Naive thymus-derived CD4-positive, alpha-beta T cell (primary cell): ENCODE results near the gene MPDZ. TPM values are rescaled to one million over a fixed set of nuclear protein-coding genes. Genes with fewer than 3 reads are reported as not detected.

Source experiments
- ATAC-seq: fragments of 150-1000 bp; cut with Tn5 transposase; 2 replicates; pipeline ENCODE4 v1.10.0; 2021; ENCODE audit warnings: mild to moderate bottlenecking, moderate library complexity
- CTCF ChIA-PET: fragments of 350-600 bp; sonication (Branson Sonifier 250); formaldehyde crosslinking; loops from one replicate; lab custom pipeline; 2021; ENCODE audit warnings: antibody characterized with exemption; lab: Charles Lee
- POLR2A ChIA-PET: fragments of 350-600 bp; sonication (Branson Sonifier 250); formaldehyde crosslinking; loops from one replicate; lab custom pipeline; 2021; ENCODE audit warnings: antibody characterized with exemption, inconsistent platforms; lab: Charles Lee
- DNase-seq, 9 donors: peaks; one replicate each; pipeline versions ENCODE4 v3.0.0 to v3.0.0-alpha.2; 2020 to 2022; ENCODE audit warnings: mixed read lengths in 1 of 9
- H3K27ac ChIP-seq: one replicate; pipeline ENCODE4 v1.7.0; 2013; ENCODE audit warnings: mild to moderate bottlenecking, low read depth, low read length, moderate library complexity
- H3K27me3 ChIP-seq, 2 donors: one replicate each; pipeline ENCODE4 v1.7.0; 2013; ENCODE audit warnings: low read length in 2 of 2, mild to moderate bottlenecking in 2 of 2, moderate library complexity in 2 of 2; ENCODE audit not compliant: control insufficient read depth in 2 of 2, insufficient read depth in 2 of 2
- H3K36me3 ChIP-seq, 3 experiments: 1 replicate in 2 of 3; 2 replicates in 1 of 3; pipeline ENCODE4 v1.7.0; 2013; ENCODE audit warnings: low read length in 3 of 3, mild to moderate bottlenecking in 3 of 3, moderate library complexity in 1 of 3; ENCODE audit not compliant: insufficient read depth in 3 of 3, control insufficient read depth in 2 of 3
- H3K4me1 ChIP-seq, 2 donors: one replicate each; pipeline ENCODE4 v1.7.0; 2013; ENCODE audit warnings: low read length in 2 of 2, mild to moderate bottlenecking in 2 of 2, moderate library complexity in 1 of 2; ENCODE audit not compliant: control insufficient read depth in 2 of 2, insufficient read depth in 2 of 2
- H3K4me3 ChIP-seq: 2 replicates; pipeline ENCODE4 v1.7.0; 2013; ENCODE audit warnings: mild to moderate bottlenecking, low read length
- H3K9me3 ChIP-seq, 3 experiments: 1 replicate in 2 of 3; 2 replicates in 1 of 3; pipeline ENCODE4 v1.7.0; 2013; ENCODE audit warnings: low read length in 3 of 3; ENCODE audit not compliant: control insufficient read depth in 2 of 3
- H3K27ac Mint-ChIP-seq, 9 donors: one replicate each; pipeline ENCODE4 v1.8.0; 2020 to 2022; ENCODE audit warnings: mixed read lengths in 9 of 9, mild to moderate bottlenecking in 8 of 9, moderate library complexity in 5 of 9, inconsistent platforms in 2 of 9
- H3K27me3 Mint-ChIP-seq, 5 donors: one replicate each; pipeline ENCODE4 v1.8.0; 2021 to 2022; ENCODE audit warnings: mixed read lengths in 5 of 5, mild to moderate bottlenecking in 1 of 5
- H3K36me3 Mint-ChIP-seq, 5 donors: one replicate each; pipeline ENCODE4 v1.8.0; 2020 to 2022; ENCODE audit warnings: mixed read lengths in 5 of 5, mild to moderate bottlenecking in 3 of 5, inconsistent platforms in 1 of 5
- H3K4me1 Mint-ChIP-seq, 7 donors: one replicate each; pipeline ENCODE4 v1.8.0; 2020 to 2022; ENCODE audit warnings: mixed read lengths in 7 of 7, mild to moderate bottlenecking in 3 of 7, inconsistent platforms in 1 of 7
- H3K4me3 Mint-ChIP-seq, 10 donors: one replicate each; pipeline ENCODE4 v1.8.0; 2020 to 2022; ENCODE audit warnings: mild to moderate bottlenecking in 10 of 10, mixed read lengths in 10 of 10, moderate library complexity in 6 of 10, inconsistent platforms in 2 of 10
- H3K9me3 Mint-ChIP-seq, 11 donors: one replicate each; pipeline ENCODE4 v1.8.0; 2020 to 2022; ENCODE audit warnings: mixed read lengths in 11 of 11, mild to moderate bottlenecking in 4 of 11, inconsistent platforms in 1 of 11, moderate library complexity in 1 of 11
- intact Hi-C, 2 donors: fragments of 100-400 bp; cut with micrococcal nuclease; formaldehyde crosslinking; loops; one replicate each; pipeline ENCODE4 v1.15.1; 2023
- polyA plus RNA-seq, 2 donors: library from polyadenylated mRNA; unstranded; fragments of 300-500 nt; fragmentation: Illumina TruSeq; gene quantifications; one replicate each; pipeline ENCODE4 v1.2.3, GENCODE V29; 2021
- total RNA-seq, 6 experiments: library from RNA in 5 of 6; stranded (reverse) in 5 of 6; gene quantifications; 1 replicate in 5 of 6; 2 replicates in 1 of 6; pipeline ENCODE4 v1.2.3 and lab custom pipeline; 2021 to 2026

MPDZ gene
- total and polyA plus RNA-seq, 7 experiments from 2014 or later, result 0.07 TPM; not detected in 6

GRCh38 chr9:13267743-13268142 is 11.7 kb downstream of the MPDZ start:
- H3K4me3 Mint-ChIP-seq, result no peak overlapping the region
- H3K27ac Mint-ChIP-seq, result no peak overlapping the region
- no peaks in the 10 kb centered on the region for H3K36me3 ChIP-seq
- no peaks in the 10 kb centered on the region for H3K9me3 ChIP-seq
- no peaks in the 10 kb centered on the region for H3K4me1 Mint-ChIP-seq
- H3K27ac ChIP-seq, result no peak overlapping the region
- H3K36me3 Mint-ChIP-seq, result peaks cover 0 to 8% (median 0%) of the 10 kb centered on the region in 5 donors
- no peaks in the 10 kb centered on the region for H3K4me1 ChIP-seq
- H3K9me3 Mint-ChIP-seq, result peaks cover 0 to 21% (median 0%) of the 10 kb centered on the region in 11 donors
- intact Hi-C loops, result no loop called here
- DNase-seq, result no peak
- H3K27me3 ChIP-seq, result no peaks in the 10 kb centered on the region
- no peak for ATAC-seq
- no peak overlapping the region for H3K4me3 ChIP-seq
- H3K27me3 Mint-ChIP-seq, result no peaks in the 10 kb centered on the region
- ChIA-PET CTCF (no interaction called here), POLR2A (no interaction called here)

- Mint-ChIP-seq H3K36me3 (peaks cover 0 to 8% (median 0%) of the 10 kb centered on the region in 5 donors), H3K27me3 (no peaks in the 10 kb centered on the region), H3K27ac (no peak overlapping the region), H3K4me3 (no peak overlapping the region), H3K4me1 (no peaks in the 10 kb centered on the region), H3K9me3 (peaks cover 0 to 22% (median 0%) of the 10 kb centered on the region in 11 donors)
- intact Hi-C loops, result no loop called here
- DNase-seq (no peak), ATAC-seq (no peak)
- H3K36me3 ChIP-seq, result no peaks in the 10 kb centered on the region
- no peaks in the 10 kb centered on the region for H3K9me3 ChIP-seq
- no peaks in the 10 kb centered on the region for H3K4me1 ChIP-seq
- H3K4me3 ChIP-seq, result no peak overlapping the region
- ChIA-PET CTCF (no interaction called here), POLR2A (no interaction called here)
- H3K27me3 ChIP-seq, result no peaks in the 10 kb centered on the region
- H3K27ac ChIP-seq, result no peak overlapping the region
These were observed 13.3 kb downstream of the MPDZ start for GRCh38 chr9:13266167-13266566.

DNA sequence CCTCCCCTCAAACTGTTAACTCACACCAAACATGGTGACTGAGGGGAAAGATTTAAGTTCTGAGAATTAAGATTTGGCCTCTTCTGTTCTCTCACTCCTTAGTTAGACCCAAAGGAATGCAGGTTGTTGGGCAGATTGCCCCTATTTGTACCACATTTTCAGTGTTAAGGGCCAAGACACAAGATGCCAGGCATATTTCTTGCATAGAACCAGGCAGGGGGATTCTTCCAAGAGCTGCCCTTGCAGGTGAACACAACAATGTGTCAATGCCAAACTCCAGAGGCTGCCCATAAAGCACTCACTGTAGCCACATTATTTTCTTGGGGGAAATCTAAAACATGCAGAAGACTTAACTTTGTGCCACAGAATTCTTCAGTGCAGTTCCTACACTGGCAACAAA is 14.7 kb downstream of the MPDZ start:
- intact Hi-C loops, result no loop called here
- H3K27ac Mint-ChIP-seq, result no peak overlapping the region
- H3K4me1 ChIP-seq, result no peaks in the 10 kb centered on the region
- peaks cover 0 to 30% (median 2%) of the 10 kb centered on the region in 11 donors for H3K9me3 Mint-ChIP-seq
- ChIA-PET POLR2A (no interaction called here), CTCF (no interaction called here)
- no peaks in the 10 kb centered on the region for H3K27me3 ChIP-seq
- H3K36me3 ChIP-seq, result no peaks in the 10 kb centered on the region
- H3K27ac ChIP-seq, result no peak overlapping the region
- H3K4me3 Mint-ChIP-seq, result no peak overlapping the region
- no peak overlapping the region for H3K4me3 ChIP-seq
- peaks cover 0 to 8% (median 0%) of the 10 kb centered on the region in 5 donors for H3K36me3 Mint-ChIP-seq
- no peaks in the 10 kb centered on the region for H3K9me3 ChIP-seq
- no peaks in the 10 kb centered on the region for H3K27me3 Mint-ChIP-seq
- no peaks in the 10 kb centered on the region for H3K4me1 Mint-ChIP-seq
- DNase-seq (no peak), ATAC-seq (no peak)

DNA sequence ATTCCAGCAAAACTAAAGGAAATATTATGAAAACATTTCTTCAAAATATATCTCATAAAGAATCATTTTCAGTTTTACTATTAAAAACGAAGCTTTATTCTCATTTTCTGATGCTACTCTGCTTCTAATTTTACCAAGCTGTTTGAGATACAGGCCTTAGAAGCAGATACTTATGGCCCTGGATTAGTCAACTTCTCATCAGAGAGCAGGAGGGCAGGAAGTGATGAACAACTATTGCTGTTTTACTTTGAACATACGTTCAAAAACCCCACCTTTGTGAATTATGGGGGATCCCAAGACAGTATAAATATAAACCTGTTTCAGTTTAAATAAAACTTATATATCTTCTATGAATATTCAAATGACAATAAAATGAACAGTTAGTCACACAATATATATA is 16.0 kb downstream of the MPDZ start:
- Histone ChIP-seq H3K27ac (no peak overlapping the region), H3K9me3 (no peaks in the 10 kb centered on the region), H3K27me3 (no peaks in the 10 kb centered on the region), H3K4me3 (no peak overlapping the region), H3K4me1 (no peaks in the 10 kb centered on the region), H3K36me3 (no peaks in the 10 kb centered on the region)
- Mint-ChIP-seq H3K4me1 (no peaks in the 10 kb centered on the region), H3K27ac (no peak overlapping the region), H3K4me3 (no peak overlapping the region), H3K36me3 (peaks cover 0 to 2% (median 0%) of the 10 kb centered on the region in 5 donors), H3K9me3 (peaks cover 0 to 28% (median 2%) of the 10 kb centered on the region in 11 donors), H3K27me3 (no peaks in the 10 kb centered on the region)
- ChIA-PET POLR2A (no interaction called here), CTCF (no interaction called here)
- ATAC-seq (no peak), DNase-seq (no peak)
- intact Hi-C loops, result no loop called here

- no peak overlapping the region for H3K4me3 ChIP-seq
- Mint-ChIP-seq H3K4me1 (no peaks in the 10 kb centered on the region), H3K27me3 (no peaks in the 10 kb centered on the region), H3K27ac (no peak overlapping the region), H3K9me3 (peaks cover 0 to 6% (median 5%) of the 10 kb centered on the region in 11 donors), H3K4me3 (no peak overlapping the region), H3K36me3 (no peaks in the 10 kb centered on the region)
- no peaks in the 10 kb centered on the region for H3K27me3 ChIP-seq
- no peak for DNase-seq
- ChIA-PET CTCF (no interaction called here), POLR2A (no interaction called here)
- no peaks in the 10 kb centered on the region for H3K4me1 ChIP-seq
- intact Hi-C loops, result no loop called here
- H3K9me3 ChIP-seq, result no peaks in the 10 kb centered on the region
- ATAC-seq, result no peak
- H3K36me3 ChIP-seq, result no peaks in the 10 kb centered on the region
- no peak overlapping the region for H3K27ac ChIP-seq
These were observed 26.6 kb downstream of the MPDZ start for GRCh38 chr9:13252852-13253251.

DNA sequence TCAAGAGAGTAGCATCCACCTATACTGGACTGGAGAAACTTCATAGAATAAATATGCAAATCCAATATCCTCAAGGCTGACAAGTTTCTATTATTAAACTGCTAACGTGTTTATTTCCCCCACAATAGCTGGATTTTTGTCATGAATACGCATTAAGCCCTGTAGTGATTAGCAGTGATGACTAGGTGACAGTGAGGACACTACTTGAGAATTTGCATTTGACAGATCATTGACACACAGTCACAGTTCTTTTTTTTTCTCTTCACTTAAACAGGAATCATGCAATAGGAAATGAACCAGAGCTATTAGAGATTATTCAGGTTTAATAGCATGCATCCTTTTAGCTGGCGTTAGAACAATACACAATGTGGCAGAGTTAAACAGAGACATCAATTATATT is 35.3 kb downstream of the MPDZ start:
- ATAC-seq (no peak), DNase-seq (no peak)
- intact Hi-C loops, result no loop called here
- Mint-ChIP-seq H3K4me3 (no peak overlapping the region), H3K27me3 (no peaks in the 10 kb centered on the region), H3K9me3 (peaks cover 0 to 7% (median 4%) of the 10 kb centered on the region in 11 donors), H3K36me3 (no peaks in the 10 kb centered on the region), H3K4me1 (no peaks in the 10 kb centered on the region), H3K27ac (no peak overlapping the region)
- Histone ChIP-seq H3K4me1 (no peaks in the 10 kb centered on the region), H3K27ac (no peak overlapping the region), H3K36me3 (no peaks in the 10 kb centered on the region), H3K4me3 (no peak overlapping the region), H3K27me3 (no peaks in the 10 kb centered on the region), H3K9me3 (no peaks in the 10 kb centered on the region)
- CTCF ChIA-PET, result no interaction called here
- POLR2A ChIA-PET, result no interaction called here

GRCh38 chr9:13241283-13241682 is 38.2 kb downstream of the MPDZ start:
- H3K27ac ChIP-seq, result no peak overlapping the region
- no peak overlapping the region for H3K4me3 ChIP-seq
- no peak for ATAC-seq
- Mint-ChIP-seq H3K4me1 (no peaks in the 10 kb centered on the region), H3K27ac (no peak overlapping the region), H3K36me3 (no peaks in the 10 kb centered on the region), H3K9me3 (peaks cover 0 to 9% (median 3%) of the 10 kb centered on the region in 11 donors), H3K4me3 (no peak overlapping the region), H3K27me3 (no peaks in the 10 kb centered on the region)
- no peaks in the 10 kb centered on the region for H3K27me3 ChIP-seq
- H3K36me3 ChIP-seq, result no peaks in the 10 kb centered on the region
- DNase-seq, result no peak
- H3K9me3 ChIP-seq, result no peaks in the 10 kb centered on the region
- no peaks in the 10 kb centered on the region for H3K4me1 ChIP-seq
- ChIA-PET POLR2A (no interaction called here), CTCF (no interaction called here)
- intact Hi-C loops, result no loop called here
